HCT116 (cell line): ENCODE measurements around the gene XPC. TPM values are rescaled to one million over a fixed set of nuclear protein-coding genes. Genes with fewer than 3 reads are reported as not detected.

Experiments used
- ATAC-seq: fragments of 200-7000 bp; cut with Tn5 transposase; 2 replicates; pipeline ENCODE4 v1.9.1; 2020; ENCODE audit warnings: mild to moderate bottlenecking, moderate library complexity
- BruUV-seq: library from RNA; stranded (reverse); fragments of 400-500 nt; replicated peaks from 2 replicates; lab custom pipeline; 2021; lab: Mats Ljungman, UMichigan
- CTCF ChIA-PET: fragments of 300-600 bp; sonication (Branson Sonifier 250); formaldehyde crosslinking; loops from one replicate; lab custom pipeline; 2021; ENCODE audit warnings: antibody characterized with exemption; lab: Charles Lee
- POLR2A ChIA-PET: fragments of 300-600, 350-600 bp; sonication (Branson Sonifier 250); formaldehyde crosslinking; loops from one replicate; lab custom pipeline; 2021; ENCODE audit warnings: antibody characterized with exemption; lab: Charles Lee
- RAD21 ChIA-PET, 2 experiments: fragments of 300-600 bp; sonication (Branson Sonifier 250); formaldehyde crosslinking; loops; one replicate each; lab custom pipeline; 2023; ENCODE audit warnings: low total read pairs in 2 of 2; ENCODE audit not compliant: uncharacterized antibody in 2 of 2, unreplicated experiment in 2 of 2, low non-redundant PET in 1 of 2; lab: Charles Lee
- DNase-seq: peaks from one replicate; pipeline ENCODE4 v3.0.0-alpha.2; 2010; ENCODE audit warnings: low read depth, low spot score
- H2AFZ ChIP-seq: fragments of 200-600 bp; shearing (Covaris generic), sonication (generic); 2 replicates; pipeline ENCODE4 v1.6.1; 2017; ENCODE audit warnings: low read depth, mixed run types, mixed read lengths, antibody characterized with exemption, low read length; ENCODE audit not compliant: poor library complexity, severe bottlenecking
- H3K27ac ChIP-seq: 2 replicates; pipeline ENCODE4 v1.5.1; 2012; ENCODE audit warnings: low read depth, low read length
- H3K27me3 ChIP-seq: fragments of 200-600 bp; sonication (generic); 2 replicates; pipeline ENCODE4 v1.6.1; 2016; ENCODE audit warnings: mixed run types, low read length, mixed read lengths; ENCODE audit not compliant: insufficient read depth
- H3K36me3 ChIP-seq, 2 experiments: fragments of 200-500 bp in 1 of 2; fragments of 200-600 bp in 1 of 2; sonication (Bioruptor generic) in 1 of 2; sonication (generic) in 1 of 2; 2 replicates each; pipeline versions ENCODE4 v1.5.1 to v1.6.1; 2014 to 2016; ENCODE audit warnings: low read length in 2 of 2, inconsistent platforms in 1 of 2, mixed read lengths in 1 of 2, mixed run types in 1 of 2; ENCODE audit not compliant: insufficient read depth in 2 of 2, control insufficient read depth in 1 of 2
- H3K4me1 ChIP-seq, 2 experiments: fragments of 200-600 bp in 1 of 2; sonication (generic) in 1 of 2; 2 replicates each; pipeline versions ENCODE4 v1.5.1 to v1.6.1; 2012 to 2017; ENCODE audit warnings: low read length in 2 of 2, inconsistent platforms in 1 of 2, mild to moderate bottlenecking in 1 of 2, mixed read lengths in 1 of 2, mixed run types in 1 of 2, moderate library complexity in 1 of 2; ENCODE audit not compliant: insufficient read depth in 2 of 2, control insufficient read depth in 1 of 2
- H3K4me2 ChIP-seq: fragments of 200-600 bp; sonication (generic); 2 replicates; pipeline ENCODE4 v1.6.1; 2017; ENCODE audit warnings: mixed run types, low read length, mixed read lengths
- H3K4me3 ChIP-seq, 2 experiments: fragments of 200-600 bp in 1 of 2; sonication (generic) in 1 of 2; replicated peaks in 1 of 2; 2 replicates each; pipeline ENCODE4 v1.5.1; 2011 to 2016; ENCODE audit warnings: low read length in 2 of 2, control low read depth in 1 of 2, low read depth in 1 of 2, mild to moderate bottlenecking in 1 of 2, mixed read lengths in 1 of 2, mixed run types in 1 of 2
- H3K79me2 ChIP-seq: fragments of 200-600 bp; sonication (generic); 2 replicates; pipeline ENCODE4 v1.6.1; 2017; ENCODE audit warnings: mild to moderate bottlenecking, mixed run types, low read length, moderate library complexity, mixed read lengths; ENCODE audit not compliant: insufficient read depth
- H3K9ac ChIP-seq: fragments of 200-600 bp; sonication (generic); 2 replicates; pipeline ENCODE4 v1.6.1; 2016; ENCODE audit warnings: low read length, mixed read lengths
- H3K9me2 ChIP-seq: fragments of 200-600 bp; sonication (generic), shearing (Covaris generic); 2 replicates; pipeline ENCODE4 v1.6.1; 2017; ENCODE audit warnings: mixed run types, mild to moderate bottlenecking, moderate library complexity; ENCODE audit not compliant: insufficient read depth
- H3K9me3 ChIP-seq, 2 experiments: fragments of 200-500 bp in 1 of 2; fragments of 200-600 bp in 1 of 2; sonication (Bioruptor generic) in 1 of 2; sonication (generic) in 1 of 2; 2 replicates each; pipeline ENCODE4 v1.6.1; 2014 to 2017; ENCODE audit warnings: low read length in 2 of 2, mixed read lengths in 2 of 2, inconsistent platforms in 1 of 2, low read depth in 1 of 2, mild to moderate bottlenecking in 1 of 2, mixed run types in 1 of 2, moderate library complexity in 1 of 2; ENCODE audit not compliant: control insufficient read depth in 1 of 2, insufficient read depth in 1 of 2
- H4K20me1 ChIP-seq: fragments of 200-600 bp; sonication (generic), shearing (Covaris generic); 2 replicates; pipeline ENCODE4 v1.6.1; 2017; ENCODE audit warnings: mixed run types, mild to moderate bottlenecking, moderate library complexity; ENCODE audit not compliant: insufficient read depth
- CEBPB ChIP-seq: IDR thresholded peaks from 2 replicates; pipeline ENCODE4 v1.6.1; 2012; ENCODE audit warnings: low read depth
- EGR1 ChIP-seq: IDR thresholded peaks from 2 replicates; pipeline ENCODE4 v1.6.1; 2012; ENCODE audit warnings: low read depth
- EZH2 ChIP-seq: fragments of 200-600 bp; sonication (generic); IDR thresholded peaks from 2 replicates; pipeline ENCODE4 v1.6.1; 2017; ENCODE audit warnings: antibody characterized with exemption, mixed run types
- FOSL1 ChIP-seq: IDR thresholded peaks from 2 replicates; pipeline ENCODE4 v1.6.1; 2012; ENCODE audit warnings: low read depth
- POLR2A ChIP-seq: IDR thresholded peaks from 2 replicates; pipeline ENCODE4 v1.7.0; 2011; ENCODE audit warnings: borderline replicate concordance; ENCODE audit not compliant: insufficient read depth, insufficient read length; ENCODE audit errors: extremely low read depth
- RAD21 ChIP-seq: IDR thresholded peaks from 2 replicates; pipeline ENCODE4 v1.6.1; 2012; ENCODE audit warnings: low read depth, mild to moderate bottlenecking
- SP1 ChIP-seq: IDR thresholded peaks from 2 replicates; pipeline ENCODE4 v1.6.1; 2012; ENCODE audit warnings: low read depth
- TCF7L2 ChIP-seq: IDR thresholded peaks from 2 replicates; pipeline ENCODE4 v1.7.0; 2011; ENCODE audit warnings: borderline replicate concordance, inconsistent platforms; ENCODE audit not compliant: insufficient read depth, insufficient read length; ENCODE audit errors: extremely low read depth
- intact Hi-C: fragments of 100-400 bp; cut with micrococcal nuclease; formaldehyde crosslinking; loops from 2 replicates; pipeline ENCODE4 v1.10.0; 2022
- total RNA-seq: library from RNA; stranded (reverse); gene quantifications from one replicate; pipeline ENCODE4 v1.2.1, GENCODE V29; 2021; ENCODE audit not compliant: unreplicated experiment

Gene XPC
- total RNA-seq, 1 experiment from 2014 or later: 29.5 TPM

GRCh38 chr3:14135581-14135980 is 42.8 kb downstream of the XPC start (continued):
- TF ChIP-seq TCF7L2 (no peak), EGR1 (no peak), POLR2A (no peak)
- TF ChIP-seq, all 23 proteins: peak for 0

- no peaks in the 10 kb centered on the region for H3K9me2 ChIP-seq
- no TSS peak for BruUV-seq
- H3K4me1 ChIP-seq: peaks cover 6 to 14% of the 10 kb centered on the region in 2 experiments; a peak in 3 of 4 replicates
- peaks cover 22 to 47% of the 10 kb centered on the region in 2 experiments; a peak in 3 of 4 replicates for H3K36me3 ChIP-seq
- no peak overlapping the region for H3K4me3 ChIP-seq
- H3K27ac ChIP-seq: no peak overlapping the region
- no peaks in the 10 kb centered on the region for H3K27me3 ChIP-seq
- CTCF ChIA-PET: no interaction called here
- ATAC-seq (no peak), DNase-seq (no peak)
- H3K9ac ChIP-seq: no peak overlapping the region
- no peak overlapping the region for H2AFZ ChIP-seq
- intact Hi-C loops: no loop called here
- no peak for TF ChIP-seq EZH2
- peaks cover 4% of the 10 kb centered on the region for H3K79me2 ChIP-seq
- POLR2A ChIA-PET: interaction anchor here (2.3 kb wide), 1 partner anchor 9 kb away, joined by 8 read pairs; the partner anchor contains the start of genes CHCHD4 and TMEM43
- H3K9me3 ChIP-seq: no peaks in the 10 kb centered on the region
- H3K4me2 ChIP-seq: no peak overlapping the region
- RAD21 ChIA-PET: no interaction called here
- H4K20me1 ChIP-seq: no peaks in the 10 kb centered on the region
Observed at GRCh38 chr3:14134291-14134690, 44.1 kb downstream of the XPC start.

- ATAC-seq: no peak
- no peak overlapping the region for H2AFZ ChIP-seq
- RAD21 ChIA-PET: no interaction called here
- H3K27me3 ChIP-seq: no peaks in the 10 kb centered on the region
- peaks cover 6 to 14% of the 10 kb centered on the region in 2 experiments; a peak in 3 of 4 replicates for H3K4me1 ChIP-seq
- H3K9ac ChIP-seq: no peak overlapping the region
- no peaks in the 10 kb centered on the region for H3K9me2 ChIP-seq
- intact Hi-C loops: no loop called here
- H3K27ac ChIP-seq: no peak overlapping the region
- TF ChIP-seq EZH2 (no peak), FOSL1 (no peak), RAD21 (no peak), CEBPB (no peak), SP1 (no peak)
- TF ChIP-seq, all 23 proteins: peak for 0
- DNase-seq: no peak
- peaks cover 22 to 48% of the 10 kb centered on the region in 2 experiments; a peak in 3 of 4 replicates for H3K36me3 ChIP-seq
- H4K20me1 ChIP-seq: no peaks in the 10 kb centered on the region
- H3K4me2 ChIP-seq: no peak overlapping the region
- ChIA-PET CTCF (no interaction called here), POLR2A (interaction anchor here (2.3 kb wide), 1 partner anchor 9 kb away, joined by 8 read pairs; the partner anchor contains the start of genes CHCHD4 and TMEM43)
- no TSS peak for BruUV-seq
- no peaks in the 10 kb centered on the region for H3K9me3 ChIP-seq
- H3K4me3 ChIP-seq: no peak overlapping the region
- H3K79me2 ChIP-seq: peaks cover 8% of the 10 kb centered on the region
Observed at GRCh38 chr3:14133876-14134275, 44.5 kb downstream of the XPC start.
